Measurements from ENCODE around the gene ADAT3. TPM values are rescaled to one million over a fixed set of nuclear protein-coding genes. Genes with fewer than 3 reads are reported as not detected.
A peak's percentile ranks its signal among the peaks of the same experiment; 100 is the strongest.

ADAT3 gene
- total RNA-seq, 1 donor from 2014 or later, result 2.4 TPM

GRCh38 chr19:1861599-1862031 is 43.6 kb upstream of the ADAT3 start:
- Histone ChIP-seq H4K20me1 (ENCODE audit: low read depth) (peaks cover 59% of the 10 kb centered on the region), H3K36me3 (no peaks in the 10 kb centered on the region), H3K4me1 (peaks cover 51% of the 10 kb centered on the region)

GRCh38 chr19:1862068-1862423 is 43.2 kb upstream of the ADAT3 start:
- H3K36me3 Mint-ChIP-seq, result no peaks in the 10 kb centered on the region
- Histone ChIP-seq H3K9ac (no peak overlapping the region), H3K4me2 (peak overlapping the region; percentile 76), H3K27me3 (peaks cover 49% of the 10 kb centered on the region), H3K79me2 (ENCODE audit: low read depth) (peaks cover 52% of the 10 kb centered on the region), H3K9me3 (ENCODE audit: low read depth) (no peaks in the 10 kb centered on the region), H3K27ac (no peak overlapping the region), H3K4me1 (peaks cover 48% of the 10 kb centered on the region), H3K36me3 (no peaks in the 10 kb centered on the region), H2AFZ (replicated peaks) (no peak overlapping the region), H3F3A (ENCODE audit: low read depth) (peaks cover 37% of the 10 kb centered on the region), H3K4me3 (peak overlapping the region; percentile 68), H4K20me1 (ENCODE audit: low read depth) (peaks cover 55% of the 10 kb centered on the region)
- no peak overlapping the region for H3K27ac Mint-ChIP-seq
- no peaks in the 10 kb centered on the region for H3K9me3 Mint-ChIP-seq
- H3K4me3 Mint-ChIP-seq, result peak overlapping the region; percentile 90
- peak; percentile 46 for DNase-seq (ENCODE audit: low spot score)
- TF ChIP-seq EZH2 (IDR thresholded peaks at IDR 0.05), result peak; percentile 80
- TF ChIP-seq CTCF (IDR thresholded peaks at IDR 0.05), result no peak
- peak; percentile 70 for TF ChIP-seq EZH2phosphoT487 (IDR thresholded peaks at IDR 0.05)
- H3K27me3 Mint-ChIP-seq (ENCODE audit: insufficient read depth, low read depth), result peaks cover 12% of the 10 kb centered on the region
- peaks cover 33% of the 10 kb centered on the region for H3K4me1 Mint-ChIP-seq

More at GRCh38 chr19:1861599-1862031, 43.6 kb upstream of the ADAT3 start:
- TF ChIP-seq EZH2phosphoT487 (IDR thresholded peaks at IDR 0.05) (peak; percentile 77), EZH2 (IDR thresholded peaks at IDR 0.05) (peak; percentile 76), CTCF (IDR thresholded peaks at IDR 0.05) (no peak)
- H3K27me3 ChIP-seq, result peaks cover 53% of the 10 kb centered on the region
- H3K9ac ChIP-seq, result no peak overlapping the region
- no peak for DNase-seq (ENCODE audit: low spot score)
- H3K79me2 ChIP-seq (ENCODE audit: low read depth), result peaks cover 56% of the 10 kb centered on the region
- no peaks in the 10 kb centered on the region for H3K9me3 Mint-ChIP-seq
- peaks cover 12% of the 10 kb centered on the region for H3K27me3 Mint-ChIP-seq (ENCODE audit: insufficient read depth, low read depth)
- H3K4me2 ChIP-seq, result peak overlapping the region; percentile 76
- H3K36me3 Mint-ChIP-seq, result no peaks in the 10 kb centered on the region
- H3K4me3 ChIP-seq, result peak overlapping the region; percentile 68
- H3K4me3 Mint-ChIP-seq, result peak overlapping the region; percentile 90
- H3K4me1 Mint-ChIP-seq, result peaks cover 33% of the 10 kb centered on the region
- no peak overlapping the region for H3K27ac Mint-ChIP-seq
- peaks cover 37% of the 10 kb centered on the region for H3F3A ChIP-seq (ENCODE audit: low read depth)
- H2AFZ ChIP-seq (replicated peaks), result no peak overlapping the region
- H3K9me3 ChIP-seq (ENCODE audit: low read depth), result no peaks in the 10 kb centered on the region
- H3K27ac ChIP-seq, result no peak overlapping the region

- H2AFZ ChIP-seq (replicated peaks), result no peak overlapping the region
Observed at GRCh38 chr19:1862424-1863327, 42.5 kb upstream of the ADAT3 start.

More at GRCh38 chr19:1862424-1863327, 42.5 kb upstream of the ADAT3 start:
- no peaks in the 10 kb centered on the region for H3K36me3 ChIP-seq
- Mint-ChIP-seq H3K4me3 (peak overlapping the region; percentile 90), H3K27me3 (ENCODE audit: insufficient read depth, low read depth) (peaks cover 12% of the 10 kb centered on the region), H3K36me3 (no peaks in the 10 kb centered on the region), H3K9me3 (no peaks in the 10 kb centered on the region), H3K27ac (no peak overlapping the region), H3K4me1 (peaks cover 31% of the 10 kb centered on the region)
- no peaks in the 10 kb centered on the region for H3K9me3 ChIP-seq (ENCODE audit: low read depth)
- H3F3A ChIP-seq (ENCODE audit: low read depth), result peaks cover 37% of the 10 kb centered on the region
- peak overlapping the region; percentile 76 for H3K4me2 ChIP-seq
- H3K4me3 ChIP-seq, result peak overlapping the region; percentile 68
- peaks cover 49% of the 10 kb centered on the region for H4K20me1 ChIP-seq (ENCODE audit: low read depth)
- no peak overlapping the region for H3K27ac ChIP-seq
- H3K27me3 ChIP-seq, result peaks cover 43% of the 10 kb centered on the region
- H3K9ac ChIP-seq, result no peak overlapping the region
- H3K4me1 ChIP-seq, result peaks cover 41% of the 10 kb centered on the region
- TF ChIP-seq EZH2 (IDR thresholded peaks at IDR 0.05) (peak; percentile 57), CTCF (IDR thresholded peaks at IDR 0.05) (no peak)
- peaks cover 45% of the 10 kb centered on the region for H3K79me2 ChIP-seq (ENCODE audit: low read depth)
- peak; percentile 77 for DNase-seq (ENCODE audit: low spot score)
